Stomach (tissue), 4 donors: ENCODE results near the gene SH3GL2.

ENCODE experiments used
- CTCF ChIP-seq, 7 experiments: fragments of 450-650 bp in 4 of 7; fragments of 200-600 bp in 3 of 7; sonication (generic) in 3 of 7; IDR thresholded peaks; one replicate each; pipeline ENCODE4 v1.5.1; 2016 to 2019; ENCODE audit warnings: antibody characterized with exemption in 7 of 7, control low read depth in 2 of 7, mild to moderate bottlenecking in 1 of 7
- POLR2A ChIP-seq, 4 donors: fragments of 450-650 bp; IDR thresholded peaks; one replicate each; pipeline ENCODE4 v1.6.1; 2016; ENCODE audit warnings: antibody characterized with exemption in 4 of 4, control low read depth in 2 of 4, mild to moderate bottlenecking in 1 of 4, moderate library complexity in 1 of 4
- POLR2AphosphoS5 ChIP-seq, 3 donors: sonication (generic); formaldehyde crosslinking; IDR thresholded peaks; one replicate each; pipeline ENCODE4 v1.6.1; 2016; ENCODE audit warnings: antibody characterized with exemption in 3 of 3

- TF ChIP-seq CTCF (IDR thresholded peaks at IDR 0.05) (no peak), POLR2A (IDR thresholded peaks at IDR 0.05) (no peak), POLR2AphosphoS5 (IDR thresholded peaks at IDR 0.05) (no peak)
These were observed 4.5 kb upstream of the SH3GL2 start for GRCh38 chr9:17574342-17574741.
